NCI-H2081 treated with DMSO at 0.1 percent for 48 hours (cell line): ENCODE results near the gene TSFM.
"Not testable (repeated sequence)": the region's sequence is repeated elsewhere in the genome, so short reads cannot be mapped to it uniquely, and the experiment has no call there.

Experiments
- DNase-seq: peaks from one replicate; lab custom pipeline; 2025; lab: John Stamatoyannopoulos, UW

Gene TSFM

DNA sequence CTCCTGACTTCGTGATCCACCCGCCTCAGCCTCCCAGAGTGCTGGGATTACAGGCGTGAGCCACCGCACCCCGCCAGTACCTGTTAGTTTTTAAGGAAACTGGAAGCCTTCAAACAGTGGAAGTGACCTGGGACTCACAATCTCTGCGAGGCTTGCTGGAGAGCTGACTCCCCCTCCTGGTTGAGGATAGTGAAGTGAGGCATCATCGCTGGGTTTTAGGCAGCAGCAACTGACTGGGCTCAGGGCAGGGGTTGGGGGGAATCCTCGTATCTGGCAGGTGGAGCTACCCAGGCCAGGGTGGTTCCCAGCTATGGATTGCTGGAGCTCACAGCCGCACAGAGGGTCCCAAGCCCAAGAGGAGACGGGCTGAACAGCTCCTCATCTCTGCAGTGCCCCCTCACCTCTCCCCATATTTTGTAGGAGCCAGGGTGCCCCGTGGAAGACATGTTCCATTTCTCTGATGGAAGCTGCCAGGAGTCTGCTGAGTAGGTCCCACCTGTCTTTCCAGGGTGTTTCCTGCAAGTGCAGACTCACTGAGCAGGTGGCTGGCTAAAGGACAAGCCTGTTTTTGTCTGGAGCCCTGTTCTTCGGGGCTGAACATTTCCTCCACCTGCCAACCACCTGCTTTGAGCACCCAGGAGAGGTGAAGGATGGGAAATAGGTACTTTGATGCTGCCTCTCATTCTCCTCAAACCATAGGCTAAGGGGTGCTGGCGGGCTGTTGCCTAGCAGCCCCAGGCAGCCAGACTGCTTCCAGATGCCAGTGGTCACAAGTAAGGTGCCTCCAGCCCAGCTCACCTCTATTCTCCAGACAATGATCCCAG, 32.8 kb downstream of the TSFM start:
- no peak for DNase-seq

DNA sequence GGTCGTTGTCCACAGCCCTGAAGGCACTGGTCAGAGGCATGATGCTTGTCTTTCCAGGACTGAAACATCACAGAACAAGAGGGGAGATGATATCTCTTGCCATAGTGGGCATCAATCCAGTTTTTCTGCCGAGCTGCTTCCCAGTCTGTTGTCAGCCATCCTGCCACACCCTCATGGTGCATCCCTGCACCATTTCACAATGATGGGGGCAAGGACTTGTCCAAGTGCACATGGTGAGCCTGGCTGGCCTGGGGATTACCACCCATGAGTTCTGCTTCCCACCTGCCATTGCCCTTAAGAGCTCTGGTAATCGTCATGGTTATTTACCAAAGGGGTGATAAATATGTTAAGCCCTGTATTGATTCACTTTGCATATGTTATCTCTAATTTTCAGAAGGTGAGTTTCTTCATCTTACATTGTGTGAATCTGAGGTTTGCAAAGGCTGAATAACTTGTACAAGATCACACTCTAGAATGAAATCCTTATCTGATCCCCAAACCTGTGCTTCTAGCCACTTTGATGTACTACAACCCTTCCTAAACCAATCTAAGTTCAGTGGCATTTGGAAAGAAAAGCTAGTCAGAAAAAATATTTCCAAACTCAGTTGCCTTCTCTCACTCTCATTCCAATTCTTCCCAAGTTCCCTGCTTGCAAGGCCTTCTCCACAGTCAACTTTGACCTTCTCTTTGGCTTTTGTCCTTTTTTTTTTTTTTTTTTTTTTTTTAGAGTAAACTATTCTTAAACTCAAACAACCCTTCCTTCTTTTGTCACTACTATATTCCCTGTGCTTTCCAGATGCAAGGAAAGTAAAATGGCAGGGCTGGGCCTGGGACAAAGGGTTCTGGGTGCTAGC, 33.6 kb downstream of the TSFM start:
- DNase-seq: no peak

DNA sequence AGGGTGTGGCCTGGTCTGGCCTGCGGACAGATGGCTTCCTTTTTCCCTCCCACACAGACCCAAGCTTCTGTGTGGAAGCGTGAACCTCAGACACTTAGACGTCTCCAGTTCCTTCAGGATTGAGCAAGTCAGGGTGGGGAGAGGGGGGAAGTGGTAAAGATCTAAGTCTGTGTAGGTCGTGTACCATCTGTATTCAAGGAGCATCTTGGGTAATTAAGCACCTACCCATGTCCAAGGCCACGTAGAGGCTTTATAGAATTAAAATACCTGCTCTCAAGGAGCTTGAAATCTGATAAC, 34.2 kb downstream of the TSFM start:
- no peak for DNase-seq

DNA sequence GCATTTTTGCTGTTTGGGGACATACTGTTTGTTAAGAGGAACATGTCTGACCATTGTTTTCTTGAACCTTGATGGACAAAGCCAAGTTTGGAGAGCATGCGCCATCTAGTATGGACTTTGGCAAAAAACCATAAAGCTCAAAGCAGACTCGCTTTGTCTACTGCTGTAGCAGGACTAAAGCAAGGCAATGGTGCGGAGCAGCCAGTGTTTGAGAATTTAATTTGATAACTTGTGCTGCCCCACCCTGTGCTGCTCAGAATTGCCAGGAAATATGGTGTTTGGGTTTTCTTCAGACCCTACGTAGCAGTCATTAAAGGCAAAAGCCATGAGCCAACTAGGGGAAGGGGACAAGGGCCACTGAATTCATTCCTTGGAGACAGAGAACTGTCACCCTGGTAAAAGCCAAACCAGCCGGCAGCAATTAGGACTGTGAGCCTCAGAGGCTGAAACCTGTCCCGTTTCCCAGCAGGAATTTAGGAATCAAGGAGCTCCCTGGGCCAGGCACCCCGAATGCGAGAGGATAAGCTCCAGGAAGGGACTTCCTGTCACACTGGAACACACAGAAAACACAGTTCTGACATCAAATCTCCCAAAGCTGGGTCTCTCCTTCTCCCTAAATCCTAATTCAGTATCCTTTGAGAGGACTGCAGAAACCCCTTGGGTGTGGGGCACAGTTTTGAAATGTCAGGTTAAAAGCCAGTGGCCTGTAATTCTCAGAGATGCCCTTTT, 34.8 kb downstream of the TSFM start:
- DNase-seq: no peak

DNA sequence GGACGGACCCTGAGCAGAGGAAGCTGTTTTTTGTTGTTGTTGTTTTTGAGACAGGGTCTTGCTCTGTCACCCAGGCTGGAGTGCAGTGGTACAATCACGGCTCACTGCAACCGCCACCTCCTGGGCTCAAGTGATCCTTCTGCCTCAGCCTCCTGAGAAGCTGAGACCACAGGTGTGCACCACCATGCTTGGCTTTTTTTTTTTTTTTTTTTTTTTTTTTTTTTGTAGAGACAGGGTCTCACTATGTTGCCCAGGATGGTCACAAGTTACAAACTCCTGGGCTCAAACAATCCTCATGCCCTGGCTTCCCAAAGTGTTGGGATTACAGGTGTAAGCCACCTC, 35.4 kb downstream of the TSFM start:
- DNase-seq: not testable (repeated sequence)

DNA sequence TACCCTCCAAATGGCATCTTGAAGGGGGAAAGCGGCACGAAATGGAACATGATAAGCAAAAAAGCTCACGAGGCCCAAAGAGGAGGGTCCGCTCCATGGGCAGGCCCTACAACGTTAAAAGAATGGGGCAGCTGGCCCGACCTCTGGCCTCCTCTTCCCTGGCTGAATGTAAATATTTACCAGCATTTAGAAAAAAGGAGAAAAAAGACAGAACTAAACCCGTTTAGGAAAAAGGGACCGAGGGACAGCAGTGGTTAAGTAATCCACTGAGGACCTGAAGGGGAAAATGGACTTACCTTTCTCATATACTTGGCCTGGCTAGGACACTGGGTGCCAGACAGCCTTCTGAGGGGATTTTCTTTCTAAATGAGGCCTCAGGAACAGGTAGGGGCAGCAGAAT, 37.5 kb downstream of the TSFM start:
- not testable (repeated sequence) for DNase-seq

DNA sequence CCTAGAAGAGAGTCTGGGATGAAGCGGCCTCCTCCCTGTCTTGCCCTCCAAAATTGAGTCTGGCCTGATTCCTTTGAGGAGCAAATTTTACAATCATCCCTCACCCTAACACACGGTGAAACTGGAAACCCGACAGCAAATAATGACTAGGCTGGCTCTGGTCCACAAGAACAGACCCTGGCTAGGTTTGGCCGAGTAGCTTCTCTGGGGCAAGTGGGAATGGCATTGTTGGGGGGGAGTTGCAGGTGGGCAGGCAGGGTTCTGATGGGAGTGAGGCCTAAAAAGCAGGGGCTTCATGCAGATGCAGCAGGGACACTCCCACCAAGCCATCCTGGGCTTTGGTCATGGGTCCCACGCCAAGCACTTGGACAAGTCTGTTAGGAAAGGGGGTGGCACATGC, 38.4 kb downstream of the TSFM start:
- not testable (repeated sequence) for DNase-seq

DNA sequence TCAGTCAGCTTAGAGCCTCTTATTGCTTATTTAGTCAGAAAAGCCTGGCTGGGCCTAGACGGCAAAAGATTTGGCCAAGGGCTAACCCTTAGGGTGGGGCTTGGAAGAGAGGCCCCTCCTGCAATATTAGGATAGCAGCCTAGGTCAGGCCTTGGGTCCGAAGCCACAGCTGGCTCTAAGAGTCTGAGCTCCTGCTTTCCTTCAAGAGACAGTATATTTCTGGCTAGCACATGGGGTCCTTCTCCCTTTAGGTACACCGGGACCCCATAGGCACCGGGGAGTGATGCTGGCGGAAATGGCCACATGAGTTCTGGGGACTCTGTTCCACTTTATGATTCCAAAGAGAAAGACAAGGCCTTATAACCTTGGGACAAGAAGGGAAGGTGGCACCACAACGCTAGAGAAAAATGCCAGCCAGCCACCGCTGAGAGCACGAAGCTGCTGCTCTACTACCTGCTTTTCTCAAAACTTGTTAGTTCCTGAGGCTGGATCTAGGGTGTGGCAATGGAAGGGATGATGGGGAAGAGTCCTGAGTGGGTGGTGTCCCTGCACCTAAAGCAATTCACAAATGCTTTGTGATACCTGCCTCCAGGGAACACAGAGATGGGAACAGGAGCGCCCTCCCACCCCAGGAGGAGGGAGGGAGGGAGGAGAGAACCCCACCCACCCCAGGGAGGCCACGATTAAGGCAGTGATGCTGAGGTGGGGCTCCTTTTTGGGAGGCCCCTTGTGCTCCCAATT, 39.1 kb downstream of the TSFM start:
- DNase-seq: no peak

DNA sequence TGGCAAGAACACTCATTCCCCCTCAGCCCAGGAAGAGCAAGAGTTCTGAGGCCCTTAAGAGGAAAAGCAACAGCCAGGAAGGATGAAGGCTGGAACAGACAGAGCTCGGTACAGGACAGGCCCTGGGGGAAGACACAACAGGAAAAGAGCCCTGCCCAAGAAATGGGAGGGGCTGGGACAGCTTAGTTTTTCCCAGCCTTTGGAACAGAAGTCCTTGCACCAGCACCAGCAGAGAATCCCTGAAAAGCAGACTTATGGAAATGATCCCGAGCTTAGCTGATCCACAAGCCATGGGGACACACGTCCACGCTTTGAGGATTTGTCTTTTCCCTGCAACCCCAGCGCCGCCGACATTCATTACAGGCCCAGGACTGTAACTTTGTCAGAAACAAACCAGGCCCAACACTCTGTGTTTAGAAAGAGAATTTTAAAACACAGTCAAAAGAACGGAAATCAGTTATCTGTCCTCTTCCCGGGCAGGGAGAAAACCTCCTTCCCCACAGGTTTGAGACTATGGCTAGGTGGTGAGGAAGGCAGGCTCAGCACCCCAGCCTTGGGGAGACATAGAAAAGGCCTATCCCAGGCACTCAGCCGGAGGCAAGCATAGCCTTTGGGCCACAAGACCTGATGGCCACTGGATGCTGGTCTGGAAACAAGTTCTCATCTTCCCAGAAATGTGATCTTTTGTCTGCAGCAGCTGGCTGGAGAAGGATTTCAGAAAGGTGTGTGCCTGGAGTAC, 40.0 kb downstream of the TSFM start:
- no peak for DNase-seq

DNA sequence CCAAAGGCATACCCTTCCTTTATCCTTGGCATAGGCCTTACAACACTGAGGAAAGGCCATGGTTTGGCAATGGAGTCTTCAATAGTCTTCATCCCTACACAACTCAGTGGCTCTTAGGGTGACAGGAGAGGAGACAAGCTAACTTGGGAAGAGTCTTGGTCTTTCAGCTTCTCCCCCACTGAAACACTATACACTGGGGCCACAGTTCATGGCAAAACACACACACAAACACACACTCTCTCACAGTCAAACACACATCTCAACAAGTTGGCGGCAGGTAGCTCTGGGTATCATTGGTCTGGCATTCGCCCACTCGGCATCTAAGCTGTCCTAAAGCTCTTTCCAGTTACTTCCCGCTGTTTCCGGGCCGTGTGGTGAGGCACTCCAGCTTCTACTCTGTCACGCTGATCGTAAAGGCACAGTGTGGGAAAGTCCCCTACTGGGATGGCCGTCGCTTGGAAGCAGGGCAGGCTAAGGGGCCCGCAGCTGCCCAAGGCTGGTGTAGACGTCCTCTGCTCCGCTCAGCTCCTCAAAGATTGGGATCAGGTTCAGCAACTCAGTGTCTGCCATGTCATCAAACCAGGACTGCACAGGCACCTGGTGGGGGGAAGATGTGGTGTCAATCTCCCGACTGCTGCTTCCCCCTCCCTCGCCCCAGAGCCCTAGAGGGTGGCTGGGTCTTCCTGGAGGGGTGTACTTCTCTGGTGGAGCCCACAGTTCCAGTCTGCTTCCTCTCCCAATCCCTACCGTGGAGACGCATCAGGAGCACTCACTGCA, 40.7 kb downstream of the TSFM start:
- DNase-seq: no peak

DNA sequence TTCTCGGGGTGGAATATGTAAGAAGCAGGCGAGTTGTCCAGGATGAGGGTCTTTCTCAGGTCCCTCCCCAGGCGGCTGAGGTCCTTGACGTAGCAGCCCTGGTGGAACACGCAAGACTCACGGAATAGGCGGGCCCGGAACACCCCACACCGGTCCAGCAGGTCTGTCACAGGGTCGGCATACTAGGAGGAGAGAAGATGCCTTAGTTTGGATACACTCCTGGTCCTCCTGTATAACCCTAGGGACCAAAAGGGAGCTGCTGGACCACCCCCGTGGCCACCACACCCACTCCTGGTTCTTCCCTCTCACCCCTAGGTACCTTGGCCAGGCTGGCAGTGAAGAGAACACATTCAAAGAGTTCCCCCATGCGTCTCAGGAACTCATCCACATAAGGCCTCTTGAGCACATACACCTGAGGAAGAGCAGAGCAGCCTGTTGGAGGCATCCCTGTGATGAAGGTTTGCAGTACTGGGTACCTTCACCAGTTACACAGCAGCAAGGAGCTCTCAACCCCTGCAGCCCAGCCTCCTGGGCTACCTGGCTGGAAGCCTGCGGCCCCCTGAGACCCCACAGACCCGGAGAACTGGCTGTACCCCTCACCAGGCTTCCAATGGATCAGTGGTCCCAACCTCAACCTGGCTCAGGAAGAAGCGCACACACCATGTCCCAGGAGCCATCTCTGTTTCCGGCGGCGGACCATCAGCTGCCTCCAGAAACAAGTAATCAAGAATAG, 41.5 kb downstream of the TSFM start:
- DNase-seq: no peak

DNA sequence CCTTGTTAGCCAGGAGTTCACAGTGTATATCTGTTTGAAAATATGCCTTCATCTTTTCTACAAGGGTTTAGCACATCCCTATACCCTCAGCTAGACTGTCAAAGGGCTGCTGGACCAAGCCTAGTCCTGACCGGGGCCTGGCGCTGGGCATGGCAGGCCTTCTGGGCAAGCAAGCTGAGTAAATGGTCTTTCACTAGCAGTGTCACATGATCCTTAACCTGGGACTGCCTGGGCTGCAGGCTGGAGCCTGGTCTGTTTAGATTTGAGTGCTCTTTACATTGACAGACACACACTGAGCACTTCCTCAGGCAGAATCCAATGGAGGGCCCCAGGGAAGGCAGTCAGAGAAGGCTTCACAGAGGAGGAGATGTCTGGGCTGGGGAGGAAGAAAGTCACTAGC, 42.9 kb downstream of the TSFM start:
- DNase-seq: no peak

DNA sequence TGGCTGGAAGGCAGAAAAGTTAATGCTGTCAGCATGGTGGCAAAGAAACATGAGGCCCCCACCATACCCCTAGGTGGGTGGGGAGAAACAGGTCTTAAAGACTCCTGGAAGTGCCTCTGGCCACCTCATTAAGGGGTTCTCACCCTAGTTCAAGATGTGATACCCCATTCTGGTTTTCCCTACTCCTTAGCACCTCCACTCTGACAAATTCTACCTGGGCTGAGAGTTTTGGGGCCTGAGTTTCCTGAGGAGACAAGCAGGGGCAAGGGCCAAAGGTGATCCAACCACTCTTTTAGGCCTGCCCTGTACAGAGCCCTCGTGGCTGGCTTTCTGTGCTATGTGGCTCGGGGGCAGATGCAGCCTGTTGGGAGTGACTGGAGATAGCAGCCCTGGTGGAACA, 43.8 kb downstream of the TSFM start:
- no peak for DNase-seq

DNA sequence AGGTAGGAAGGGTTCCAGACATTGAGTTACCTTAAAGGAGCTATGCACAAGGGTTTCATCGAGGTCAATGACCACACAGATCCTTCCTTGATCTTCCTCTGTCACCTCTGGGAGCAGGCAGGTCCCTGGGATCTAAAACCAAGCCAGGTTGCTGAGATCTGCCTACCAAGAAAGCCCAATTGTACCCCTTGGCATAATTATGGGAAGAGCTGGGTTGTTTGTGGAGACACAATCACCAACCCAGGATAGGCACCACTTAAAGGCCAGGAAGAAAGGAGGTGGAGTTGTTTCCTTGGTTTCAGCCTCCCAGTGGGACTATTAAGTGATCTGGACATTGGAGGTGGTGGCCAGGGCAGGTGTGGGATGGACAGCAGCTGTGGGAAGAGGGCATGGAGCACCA, 44.4 kb downstream of the TSFM start:
- DNase-seq: no peak

DNA sequence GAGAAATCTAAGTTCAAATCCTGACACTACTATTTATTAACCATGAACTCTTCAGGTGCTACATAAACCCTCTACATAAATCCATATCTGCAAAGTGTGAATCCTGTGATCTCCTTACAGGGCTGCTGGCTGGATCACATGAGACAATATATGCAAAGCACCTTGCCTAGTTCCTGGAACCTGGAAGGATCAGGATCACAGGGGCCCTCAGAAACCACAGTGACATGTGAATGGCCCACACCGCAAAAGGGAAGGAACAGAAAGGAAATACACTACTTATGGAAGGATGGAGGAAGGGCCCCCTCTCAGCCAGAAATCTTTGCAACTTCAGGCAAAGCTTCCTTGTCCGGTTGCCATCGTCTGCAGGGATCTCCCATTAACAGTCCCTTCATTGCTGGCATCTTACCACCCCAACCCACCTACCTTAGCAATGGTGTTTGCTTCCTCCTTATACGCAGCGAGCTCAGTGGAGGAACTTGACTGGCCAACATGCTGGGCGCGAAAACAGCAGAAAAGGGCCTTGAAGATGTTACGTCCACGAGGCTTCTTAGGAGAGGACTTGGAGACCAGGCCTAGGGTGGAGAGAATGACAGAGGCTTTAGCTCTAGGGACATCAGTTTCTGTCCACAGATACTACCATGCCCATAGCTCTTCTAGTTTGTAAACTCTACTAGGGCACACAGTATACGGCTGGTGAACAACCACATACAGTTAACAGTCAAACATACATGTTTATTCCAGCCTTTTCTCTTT, 46.6 kb downstream of the TSFM start:
- DNase-seq: no peak

DNA sequence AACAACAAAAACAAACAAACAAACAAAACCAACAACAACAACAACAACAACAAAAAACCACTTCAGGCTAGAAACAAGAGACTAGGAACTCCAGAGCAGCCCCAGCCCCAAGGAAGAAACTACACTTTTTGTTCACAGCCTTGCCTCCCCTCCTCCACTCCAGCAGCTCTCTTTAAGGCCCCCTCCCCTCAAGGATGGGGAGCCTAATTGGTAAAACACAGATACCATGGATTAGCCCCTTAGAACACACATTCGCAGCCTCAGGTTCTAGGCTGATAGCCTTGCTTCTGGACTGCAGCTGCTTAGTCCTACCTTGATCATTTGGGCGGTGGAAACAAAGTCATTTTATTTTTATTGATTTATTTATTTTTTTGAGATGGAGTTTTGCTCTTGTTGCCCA, 47.8 kb downstream of the TSFM start:
- no peak for DNase-seq

DNA sequence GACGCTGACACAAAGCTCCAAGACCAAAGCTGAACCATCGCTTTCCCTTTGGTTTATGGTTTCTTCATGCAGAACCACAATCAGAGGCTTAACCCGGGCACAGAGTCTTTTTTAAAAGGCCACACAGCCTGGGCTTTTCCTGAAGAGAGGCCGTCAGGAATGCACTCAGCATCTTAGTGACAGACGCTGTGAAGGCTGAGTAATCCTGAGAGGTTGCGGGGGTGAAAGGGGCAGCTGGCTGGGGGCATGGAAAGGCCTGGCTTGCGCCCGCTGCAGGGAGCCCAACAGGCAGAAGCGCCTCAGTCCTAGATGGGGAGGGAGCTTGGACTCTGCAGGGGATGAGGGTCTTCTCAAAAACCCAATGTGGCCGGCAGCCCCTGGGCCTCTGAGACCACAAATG, 50.4 kb downstream of the TSFM start:
- DNase-seq: no peak

DNA sequence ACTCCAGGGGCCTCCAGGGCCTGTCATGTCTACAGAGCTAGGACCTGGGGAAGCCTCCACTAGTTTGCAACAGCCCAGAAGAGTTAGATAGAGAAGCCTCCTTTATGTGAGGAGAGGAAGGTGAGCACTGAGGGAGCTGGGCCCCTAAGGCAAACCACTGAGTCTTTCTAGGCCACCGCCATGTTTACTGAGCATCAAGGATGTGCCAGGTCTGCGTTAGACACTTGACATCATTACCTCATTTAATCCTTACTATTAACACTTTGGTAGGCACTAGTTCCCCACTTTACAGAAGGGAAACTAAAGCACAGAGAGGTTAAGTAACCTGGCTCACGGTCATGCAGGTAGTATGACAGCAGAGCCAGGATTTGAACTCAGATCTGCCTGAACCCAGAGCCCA, 51.1 kb downstream of the TSFM start:
- no peak for DNase-seq
